HG02852 (cell line): ENCODE results near the gene VSIG10L2.
A peak's percentile ranks its signal among the peaks of the same experiment; 100 is the strongest.
"Not testable (repeated sequence)": the region's sequence is repeated elsewhere in the genome, so short reads cannot be mapped to it uniquely, and the experiment has no call there.

Source experiments
- ATAC-seq: cut with Tn5 transposase; IDR thresholded peaks from one replicate; pipeline ENCODE4 v1.9.1; 2021; ENCODE audit warnings: mild to moderate bottlenecking, moderate library complexity; ENCODE audit not compliant: unreplicated experiment

Gene VSIG10L2

GRCh38 chr11:125959511-125959910, 13.7 kb downstream of the VSIG10L2 start:
- no peak for ATAC-seq

- no peak for ATAC-seq
Measured at GRCh38 chr11:125959931-125960330, 14.1 kb downstream of the VSIG10L2 start.

GRCh38 chr11:125960771-125961170, 14.9 kb downstream of the VSIG10L2 start:
- no peak for ATAC-seq

- ATAC-seq, result no peak
Measured at GRCh38 chr11:125967515-125967914, 21.7 kb downstream of the VSIG10L2 start.

GRCh38 chr11:125968354-125968753, 22.5 kb downstream of the VSIG10L2 start:
- no peak for ATAC-seq

- no peak for ATAC-seq
Measured at GRCh38 chr11:125971618-125972017, 25.8 kb downstream of the VSIG10L2 start.

- ATAC-seq, result no peak
Measured at GRCh38 chr11:125974284-125974683, 28.4 kb downstream of the VSIG10L2 start.

GRCh38 chr11:125975634-125976033, 29.8 kb downstream of the VSIG10L2 start:
- no peak for ATAC-seq

GRCh38 chr11:125976156-125976555, 30.3 kb downstream of the VSIG10L2 start:
- ATAC-seq, result no peak

GRCh38 chr11:125977333-125977732, 31.5 kb downstream of the VSIG10L2 start:
- ATAC-seq, result no peak

- no peak for ATAC-seq
Measured at GRCh38 chr11:125978181-125978716, 32.4 kb downstream of the VSIG10L2 start.

GRCh38 chr11:125978778-125979407, 33.0 kb downstream of the VSIG10L2 start:
- no peak for ATAC-seq

- no peak for ATAC-seq
Measured at GRCh38 chr11:125979511-125979910, 33.7 kb downstream of the VSIG10L2 start.

GRCh38 chr11:125980436-125980835, 34.6 kb downstream of the VSIG10L2 start:
- no peak for ATAC-seq

- no peak for ATAC-seq
Measured at GRCh38 chr11:125982348-125982730, 36.5 kb downstream of the VSIG10L2 start.

- not testable (repeated sequence) for ATAC-seq
Measured at GRCh38 chr11:125985956-125986355, 40.1 kb downstream of the VSIG10L2 start.

- no peak for ATAC-seq
Measured at GRCh38 chr11:125987066-125987641, 41.3 kb downstream of the VSIG10L2 start.

GRCh38 chr11:125990244-125990643, 44.4 kb downstream of the VSIG10L2 start:
- ATAC-seq, result no peak

- no peak for ATAC-seq
Measured at GRCh38 chr11:125992893-125993292, 47.0 kb downstream of the VSIG10L2 start.

GRCh38 chr11:125994509-125994908, 48.7 kb downstream of the VSIG10L2 start:
- no peak for ATAC-seq

- ATAC-seq, result peak; percentile 98
Measured at GRCh38 chr11:125995313-125995712, 49.5 kb downstream of the VSIG10L2 start.

- ATAC-seq, result no peak
Measured at GRCh38 chr11:125998267-125998666, 52.4 kb downstream of the VSIG10L2 start.
